CD14-positive monocyte (primary cell): Measurements from ENCODE around the gene NUDT6. TPM values are rescaled to one million over a fixed set of nuclear protein-coding genes. Genes with fewer than 3 reads are reported as not detected.
"Not testable (repeated sequence)": the region's sequence is repeated elsewhere in the genome, so short reads cannot be mapped to it uniquely, and the experiment has no call there.

Experiments used
- DNase-seq, 3 donors: peaks; one replicate each; pipeline ENCODE4 v3.0.0-alpha.2; 2011 to 2022
- H2AFZ ChIP-seq: 2 replicates; pipeline ENCODE4 v1.6.0; 2012; ENCODE audit warnings: mild to moderate bottlenecking, low read depth, low read length, inconsistent platforms; ENCODE audit not compliant: insufficient read depth, poor library complexity, severe bottlenecking
- H3K27ac ChIP-seq, 2 donors: 1 replicate in 1 of 2; 2 replicates in 1 of 2; pipeline ENCODE4 v1.5.1; 2012 to 2013; ENCODE audit warnings: low read length in 2 of 2, control low read depth in 1 of 2, inconsistent platforms in 1 of 2, low read depth in 1 of 2, mild to moderate bottlenecking in 1 of 2
- H3K27me3 ChIP-seq, 2 donors: one replicate each; pipeline versions ENCODE4 v1.6.0 to v1.6.1; 2011 to 2013; ENCODE audit warnings: low read length in 2 of 2; ENCODE audit not compliant: control insufficient read depth in 2 of 2, insufficient read depth in 2 of 2
- H3K36me3 ChIP-seq, 2 donors: replicated peaks in 1 of 2; 1 replicate in 1 of 2; 2 replicates in 1 of 2; pipeline versions ENCODE4 v1.5.1 to v1.6.1; 2012 to 2013; ENCODE audit warnings: low read length in 2 of 2, control low read depth in 1 of 2, inconsistent platforms in 1 of 2, mild to moderate bottlenecking in 1 of 2; ENCODE audit not compliant: insufficient read depth in 2 of 2, control insufficient read depth in 1 of 2
- H3K4me1 ChIP-seq, 2 donors: 1 replicate in 1 of 2; 2 replicates in 1 of 2; pipeline versions ENCODE4 v1.5.1 to v1.6.1; 2012 to 2013; ENCODE audit warnings: low read length in 2 of 2, control low read depth in 1 of 2, inconsistent platforms in 1 of 2, mild to moderate bottlenecking in 1 of 2, moderate library complexity in 1 of 2; ENCODE audit not compliant: insufficient read depth in 2 of 2, control insufficient read depth in 1 of 2
- H3K4me2 ChIP-seq: replicated peaks from 2 replicates; pipeline ENCODE3; 2012; ENCODE audit warnings: low read length, moderate library complexity, mild to moderate bottlenecking; ENCODE audit not compliant: poor library complexity, severe bottlenecking; ENCODE audit errors: extremely low read depth
- H3K4me3 ChIP-seq, 3 experiments: fragments of 200-600 bp in 1 of 3; sonication (generic) in 1 of 3; replicated peaks in 1 of 3; 1 replicate in 2 of 3; 2 replicates in 1 of 3; pipeline ENCODE4 v1.5.1; 2011 to 2013; ENCODE audit warnings: low read length in 3 of 3, mild to moderate bottlenecking in 3 of 3, control low read depth in 2 of 3, low read depth in 2 of 3, inconsistent platforms in 1 of 3, moderate library complexity in 1 of 3
- H3K79me2 ChIP-seq: 2 replicates; pipeline ENCODE4 v1.6.0; 2012; ENCODE audit warnings: mild to moderate bottlenecking, control low read depth, inconsistent platforms, low read length, moderate library complexity; ENCODE audit not compliant: insufficient read depth
- H3K9ac ChIP-seq: 2 replicates; pipeline ENCODE4 v1.6.0; 2017; ENCODE audit warnings: low read length, mild to moderate bottlenecking; ENCODE audit not compliant: insufficient read depth, poor library complexity, severe bottlenecking
- H3K9me3 ChIP-seq, 2 donors: replicated peaks in 1 of 2; 1 replicate in 1 of 2; 2 replicates in 1 of 2; pipeline versions ENCODE4 v1.5.1 to v1.6.1; 2012 to 2013; ENCODE audit warnings: low read length in 2 of 2, control low read depth in 1 of 2; ENCODE audit not compliant: control insufficient read depth in 1 of 2, insufficient read depth in 1 of 2
- H4K20me1 ChIP-seq: 2 replicates; pipeline ENCODE4 v1.6.0; 2012; ENCODE audit warnings: mild to moderate bottlenecking, low read length, control low read depth, moderate library complexity; ENCODE audit not compliant: insufficient read depth
- H3K27ac Mint-ChIP-seq, 7 donors: one replicate each; pipeline ENCODE4 v1.8.0; 2020; ENCODE audit warnings: mild to moderate bottlenecking in 7 of 7, mixed read lengths in 7 of 7, moderate library complexity in 6 of 7, inconsistent platforms in 2 of 7
- H3K27me3 Mint-ChIP-seq, 3 donors: one replicate each; pipeline ENCODE4 v1.8.0; 2021 to 2022; ENCODE audit warnings: low read depth in 3 of 3, mild to moderate bottlenecking in 3 of 3, mixed read lengths in 3 of 3, moderate library complexity in 3 of 3, inconsistent platforms in 1 of 3
- H3K36me3 Mint-ChIP-seq, 2 donors: one replicate each; pipeline ENCODE4 v1.8.0; 2020; ENCODE audit warnings: mixed read lengths in 2 of 2, inconsistent platforms in 1 of 2, mild to moderate bottlenecking in 1 of 2
- H3K4me1 Mint-ChIP-seq: one replicate; pipeline ENCODE4 v1.8.0; 2020; ENCODE audit warnings: mild to moderate bottlenecking, mixed read lengths
- H3K4me3 Mint-ChIP-seq, 2 donors: one replicate each; pipeline ENCODE4 v1.8.0; 2020; ENCODE audit warnings: mild to moderate bottlenecking in 2 of 2, mixed read lengths in 2 of 2, moderate library complexity in 1 of 2
- H3K9me3 Mint-ChIP-seq, 7 donors: one replicate each; pipeline ENCODE4 v1.8.0; 2020 to 2022; ENCODE audit warnings: mixed read lengths in 7 of 7, mild to moderate bottlenecking in 6 of 7, moderate library complexity in 6 of 7, inconsistent platforms in 2 of 7
- CTCF ChIP-seq: fragments of 200-600 bp; IDR thresholded peaks from one replicate; pipeline ENCODE4 v1.8.0; 2022; ENCODE audit warnings: antibody characterized with exemption, mild to moderate bottlenecking
- WGBS: methylation state at CpG from one replicate; pipeline ENCODE4 v1.1.5; 2013; ENCODE audit warnings: missing lambda C conversion rate; ENCODE audit not compliant: insufficient coverage; 5-methylcytosine and 5-hydroxymethylcytosine counted together
- intact Hi-C, 2 donors: fragments of 100-400 bp; cut with micrococcal nuclease; formaldehyde crosslinking; loops; one replicate each; pipeline versions ENCODE4 v1.15.0 to v1.15.1; 2023
- polyA plus RNA-seq, 3 donors: library from polyadenylated mRNA; depleted of rRNA in 1 of 3; unstranded in 2 of 3; stranded (reverse) in 1 of 3; fragments of 300-500 nt in 2 of 3; fragments of >200 nt in 1 of 3; fragmentation: Illumina TruSeq in 2 of 3; gene quantifications; 1 replicate in 2 of 3; 2 replicates in 1 of 3; pipeline ENCODE4 v1.2.3, GENCODE V29; 2012 to 2021

NUDT6 gene
- polyA plus RNA-seq, 3 donors: 1.6 to 1.9 (median 1.6) TPM

DNA sequence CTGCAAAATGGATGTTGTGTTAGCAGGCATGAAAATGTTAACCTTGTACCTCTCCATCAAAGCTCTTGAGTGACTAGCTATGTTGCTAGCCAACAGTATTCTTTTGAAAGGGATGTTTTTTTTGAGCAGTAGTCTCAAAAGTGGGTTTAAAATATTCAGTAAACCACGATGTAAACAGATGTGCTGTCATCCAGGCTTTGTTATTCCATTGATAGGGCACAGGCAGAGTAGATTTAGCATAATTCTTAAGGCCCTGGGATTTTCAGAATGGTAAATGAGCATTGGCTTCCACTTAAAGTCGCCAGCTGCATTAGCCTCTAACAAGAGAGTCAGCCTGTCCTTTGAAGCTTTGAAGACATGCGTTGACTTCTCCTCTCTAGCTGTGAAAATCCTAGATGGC is 77.3 kb downstream of the NUDT6 start:
- intact Hi-C loops: no loop called here

GRCh38 chr4:122844391-122844790 is 78.0 kb downstream of the NUDT6 start:
- H3K9me3 ChIP-seq, H3K9ac ChIP-seq, intact Hi-C loops, H3K36me3 Mint-ChIP-seq, H2AFZ ChIP-seq, H3K79me2 ChIP-seq, H3K4me2 ChIP-seq, H3K4me3 Mint-ChIP-seq, H4K20me1 ChIP-seq, H3K27ac Mint-ChIP-seq, H3K4me1 ChIP-seq, H3K36me3 ChIP-seq, H3K27me3 ChIP-seq, H3K4me1 Mint-ChIP-seq, H3K27ac ChIP-seq, H3K27me3 Mint-ChIP-seq, H3K4me3 ChIP-seq, DNase-seq: not testable (repeated sequence)
- peaks cover 0 to 14% (median 3%) of the 10 kb centered on the region in 7 donors for H3K9me3 Mint-ChIP-seq
- no CpG with 5 or more reads among the region's 1 CpG for WGBS

More for the DNA sequence above, 77.3 kb downstream of the NUDT6 start:
- 100% methylated on average over 1 of the region's 3 CpGs for WGBS
- H3K4me1 Mint-ChIP-seq: no peaks in the 10 kb centered on the region
- Histone ChIP-seq H3K4me3 (no peak overlapping the region), H3K27me3 (no peaks in the 10 kb centered on the region), H4K20me1 (no peaks in the 10 kb centered on the region), H3K36me3 (no peaks in the 10 kb centered on the region), H3K9ac (no peak overlapping the region), H3K4me1 (no peaks in the 10 kb centered on the region), H3K79me2 (no peaks in the 10 kb centered on the region), H3K4me2 (no peak overlapping the region), H2AFZ (no peak overlapping the region), H3K27ac (no peak overlapping the region), H3K9me3 (no peaks in the 10 kb centered on the region)
- DNase-seq: no peak
- peaks cover 0 to 14% (median 3%) of the 10 kb centered on the region in 7 donors for H3K9me3 Mint-ChIP-seq
- no peak for TF ChIP-seq CTCF
- H3K27me3 Mint-ChIP-seq: peaks cover 0 to 3% (median 0%) of the 10 kb centered on the region in 3 donors
- no peak overlapping the region for H3K27ac Mint-ChIP-seq
- no peak overlapping the region for H3K4me3 Mint-ChIP-seq
- no peaks in the 10 kb centered on the region for H3K36me3 Mint-ChIP-seq
